Keratinocyte (primary cell): ENCODE data around the gene ATP1A1.

Experiments
- CTCF ChIP-seq, 3 experiments: IDR thresholded peaks in 1 of 3; conservative IDR thresholded peaks in 1 of 3; optimal IDR thresholded peaks in 1 of 3; 2 replicates in 2 of 3; 3 replicates in 1 of 3; pipeline versions ENCODE3 to v1.5.1; 2011; ENCODE audit warnings: low read length in 3 of 3, mild to moderate bottlenecking in 3 of 3, moderate library complexity in 2 of 3, control low read depth in 1 of 3, inconsistent platforms in 1 of 3; ENCODE audit not compliant: insufficient read depth in 2 of 3; ENCODE audit errors: extremely low read depth in 1 of 3
- EZH2 ChIP-seq: IDR thresholded peaks from one replicate; pipeline ENCODE4 v1.6.1; 2012; ENCODE audit warnings: inconsistent platforms, mild to moderate bottlenecking, low read length, moderate library complexity

DNA sequence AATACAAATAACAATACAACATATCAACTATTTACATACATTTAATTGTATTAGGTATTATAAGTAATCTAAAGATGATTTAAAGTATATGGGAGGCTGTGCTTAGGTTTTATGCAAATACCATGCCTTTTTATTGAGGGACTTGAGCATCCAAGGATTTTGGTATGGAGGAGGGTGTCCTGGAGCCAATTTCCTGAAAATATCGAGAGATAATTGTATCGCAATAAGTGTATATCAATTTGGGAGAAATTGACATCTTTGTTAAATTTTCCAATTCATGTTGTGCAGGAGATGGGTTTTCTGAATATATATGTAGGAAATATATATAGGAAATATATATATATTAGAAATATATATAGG is 63.5 kb downstream of the ATP1A1 start:
- TF ChIP-seq EZH2 (no peak), CTCF (optimal IDR thresholded peaks at IDR 0.05 in 1 of 3, IDR thresholded peaks at IDR 0.05 in 1 of 3, conservative IDR thresholded peaks at IDR 0.05 in 1 of 3; ENCODE audit: extremely low read depth in 1 of 3, insufficient read depth in 2 of 3, low read length in 3 of 3) (no peak)
